WTC11 (cell line): ENCODE results near the gene DYNC1I1.

Source experiments
- ETV6 ChIP-seq: sonication (generic); formaldehyde crosslinking; IDR thresholded peaks from 2 replicates; pipeline ENCODE4 v1.8.1; 2022; ENCODE audit warnings: mild to moderate bottlenecking, missing genetic modification reagents
- JAZF1 ChIP-seq: fragments of 250-450 bp; sonication (Bioruptor Pico); IDR thresholded peaks from 2 replicates; pipeline ENCODE4 v1.9.0; 2021; ENCODE audit warnings: moderate library complexity, mild to moderate bottlenecking, inconsistent platforms
- JUN ChIP-seq: sonication (generic); formaldehyde crosslinking; IDR thresholded peaks from 2 replicates; pipeline ENCODE4 v1.8.0; 2023; ENCODE audit warnings: mild to moderate bottlenecking, missing genetic modification reagents
- KAT7 ChIP-seq: sonication (generic); formaldehyde crosslinking; IDR thresholded peaks from 2 replicates; pipeline ENCODE4 v1.8.1; 2023; ENCODE audit warnings: missing genetic modification reagents, mild to moderate bottlenecking, borderline replicate concordance
- NR1H2 ChIP-seq: sonication (generic); formaldehyde crosslinking; IDR thresholded peaks from 2 replicates; pipeline ENCODE4 v1.9.0; 2021; ENCODE audit warnings: mild to moderate bottlenecking, moderate library complexity, missing genetic modification reagents
- SMAD3 ChIP-seq: sonication (generic); formaldehyde crosslinking; IDR thresholded peaks from 2 replicates; pipeline ENCODE4 v1.8.0; 2022; ENCODE audit warnings: missing genetic modification reagents, mild to moderate bottlenecking, borderline replicate concordance
- SP1 ChIP-seq: sonication (generic); formaldehyde crosslinking; conservative IDR thresholded peaks from 2 replicates; pipeline ENCODE4 v1.8.1; 2022; ENCODE audit warnings: missing genetic modification reagents
- ZNF232 ChIP-seq: sonication (generic); formaldehyde crosslinking; IDR thresholded peaks from 2 replicates; pipeline ENCODE4 v1.8.0; 2022; ENCODE audit warnings: mild to moderate bottlenecking, missing genetic modification reagents
- ZNF263 ChIP-seq: sonication (generic); formaldehyde crosslinking; IDR thresholded peaks from 2 replicates; pipeline ENCODE4 v1.8.1; 2022; ENCODE audit warnings: low read depth, mild to moderate bottlenecking, moderate library complexity, missing genetic modification reagents
- TF ChIP-seq, protein P1 (sequence below): sonication (generic); formaldehyde crosslinking; IDR thresholded peaks from 2 replicates; pipeline ENCODE4 v1.8.0; 2023; ENCODE audit warnings: missing genetic modification reagents, mild to moderate bottlenecking, borderline replicate concordance
- TF ChIP-seq, protein P2 (sequence below): fragments of 200-600 bp; IDR thresholded peaks from 2 replicates; pipeline ENCODE4 v1.8.0; 2022; ENCODE audit warnings: antibody characterized with exemption
- TF ChIP-seq, protein P3 (sequence below): sonication (generic); formaldehyde crosslinking; IDR thresholded peaks from 2 replicates; pipeline ENCODE4 v1.8.1; 2023; ENCODE audit warnings: mild to moderate bottlenecking, missing genetic modification reagents, moderate library complexity

DNA sequence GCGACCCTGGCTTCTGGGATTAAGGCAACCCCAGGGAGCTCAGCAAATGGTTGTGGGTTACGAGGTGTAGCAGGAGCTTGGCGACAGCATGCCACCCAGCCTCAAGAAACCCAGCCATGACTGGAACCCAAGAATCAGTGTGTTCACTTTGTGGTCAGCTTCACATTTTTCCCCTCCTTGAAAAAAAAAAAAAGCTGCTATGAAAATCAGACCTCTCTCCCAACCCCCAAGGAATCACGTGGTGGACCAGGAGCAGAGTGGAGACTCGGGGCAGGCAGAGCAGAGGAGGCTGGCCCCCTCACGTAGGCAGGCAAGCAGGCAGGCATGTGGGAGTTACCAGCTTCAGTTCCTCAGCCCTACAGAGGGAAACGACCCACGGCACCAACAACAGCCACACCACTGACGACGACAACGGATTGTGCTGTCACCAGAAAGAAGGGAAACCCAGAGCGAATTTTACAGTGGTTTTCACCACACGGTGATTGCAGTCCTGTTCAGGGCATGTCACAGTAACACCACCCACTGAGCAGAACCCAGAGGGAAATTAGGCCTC, 346.2 kb downstream of the DYNC1I1 start:
- TF ChIP-seq, protein P1, sequence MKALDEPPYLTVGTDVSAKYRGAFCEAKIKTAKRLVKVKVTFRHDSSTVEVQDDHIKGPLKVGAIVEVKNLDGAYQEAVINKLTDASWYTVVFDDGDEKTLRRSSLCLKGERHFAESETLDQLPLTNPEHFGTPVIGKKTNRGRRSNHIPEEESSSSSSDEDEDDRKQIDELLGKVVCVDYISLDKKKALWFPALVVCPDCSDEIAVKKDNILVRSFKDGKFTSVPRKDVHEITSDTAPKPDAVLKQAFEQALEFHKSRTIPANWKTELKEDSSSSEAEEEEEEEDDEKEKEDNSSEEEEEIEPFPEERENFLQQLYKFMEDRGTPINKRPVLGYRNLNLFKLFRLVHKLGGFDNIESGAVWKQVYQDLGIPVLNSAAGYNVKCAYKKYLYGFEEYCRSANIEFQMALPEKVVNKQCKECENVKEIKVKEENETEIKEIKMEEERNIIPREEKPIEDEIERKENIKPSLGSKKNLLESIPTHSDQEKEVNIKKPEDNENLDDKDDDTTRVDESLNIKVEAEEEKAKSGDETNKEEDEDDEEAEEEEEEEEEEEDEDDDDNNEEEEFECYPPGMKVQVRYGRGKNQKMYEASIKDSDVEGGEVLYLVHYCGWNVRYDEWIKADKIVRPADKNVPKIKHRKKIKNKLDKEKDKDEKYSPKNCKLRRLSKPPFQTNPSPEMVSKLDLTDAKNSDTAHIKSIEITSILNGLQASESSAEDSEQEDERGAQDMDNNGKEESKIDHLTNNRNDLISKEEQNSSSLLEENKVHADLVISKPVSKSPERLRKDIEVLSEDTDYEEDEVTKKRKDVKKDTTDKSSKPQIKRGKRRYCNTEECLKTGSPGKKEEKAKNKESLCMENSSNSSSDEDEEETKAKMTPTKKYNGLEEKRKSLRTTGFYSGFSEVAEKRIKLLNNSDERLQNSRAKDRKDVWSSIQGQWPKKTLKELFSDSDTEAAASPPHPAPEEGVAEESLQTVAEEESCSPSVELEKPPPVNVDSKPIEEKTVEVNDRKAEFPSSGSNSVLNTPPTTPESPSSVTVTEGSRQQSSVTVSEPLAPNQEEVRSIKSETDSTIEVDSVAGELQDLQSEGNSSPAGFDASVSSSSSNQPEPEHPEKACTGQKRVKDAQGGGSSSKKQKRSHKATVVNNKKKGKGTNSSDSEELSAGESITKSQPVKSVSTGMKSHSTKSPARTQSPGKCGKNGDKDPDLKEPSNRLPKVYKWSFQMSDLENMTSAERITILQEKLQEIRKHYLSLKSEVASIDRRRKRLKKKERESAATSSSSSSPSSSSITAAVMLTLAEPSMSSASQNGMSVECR (CRISPR knock-in tag) = no peak
- TF ChIP-seq, protein P2, sequence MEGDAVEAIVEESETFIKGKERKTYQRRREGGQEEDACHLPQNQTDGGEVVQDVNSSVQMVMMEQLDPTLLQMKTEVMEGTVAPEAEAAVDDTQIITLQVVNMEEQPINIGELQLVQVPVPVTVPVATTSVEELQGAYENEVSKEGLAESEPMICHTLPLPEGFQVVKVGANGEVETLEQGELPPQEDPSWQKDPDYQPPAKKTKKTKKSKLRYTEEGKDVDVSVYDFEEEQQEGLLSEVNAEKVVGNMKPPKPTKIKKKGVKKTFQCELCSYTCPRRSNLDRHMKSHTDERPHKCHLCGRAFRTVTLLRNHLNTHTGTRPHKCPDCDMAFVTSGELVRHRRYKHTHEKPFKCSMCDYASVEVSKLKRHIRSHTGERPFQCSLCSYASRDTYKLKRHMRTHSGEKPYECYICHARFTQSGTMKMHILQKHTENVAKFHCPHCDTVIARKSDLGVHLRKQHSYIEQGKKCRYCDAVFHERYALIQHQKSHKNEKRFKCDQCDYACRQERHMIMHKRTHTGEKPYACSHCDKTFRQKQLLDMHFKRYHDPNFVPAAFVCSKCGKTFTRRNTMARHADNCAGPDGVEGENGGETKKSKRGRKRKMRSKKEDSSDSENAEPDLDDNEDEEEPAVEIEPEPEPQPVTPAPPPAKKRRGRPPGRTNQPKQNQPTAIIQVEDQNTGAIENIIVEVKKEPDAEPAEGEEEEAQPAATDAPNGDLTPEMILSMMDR = no peak
- no peak for TF ChIP-seq JUN (CRISPR knock-in tag)
- TF ChIP-seq, protein P3, sequence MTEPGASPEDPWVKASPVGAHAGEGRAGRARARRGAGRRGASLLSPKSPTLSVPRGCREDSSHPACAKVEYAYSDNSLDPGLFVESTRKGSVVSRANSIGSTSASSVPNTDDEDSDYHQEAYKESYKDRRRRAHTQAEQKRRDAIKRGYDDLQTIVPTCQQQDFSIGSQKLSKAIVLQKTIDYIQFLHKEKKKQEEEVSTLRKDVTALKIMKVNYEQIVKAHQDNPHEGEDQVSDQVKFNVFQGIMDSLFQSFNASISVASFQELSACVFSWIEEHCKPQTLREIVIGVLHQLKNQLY = no peak
- TF ChIP-seq SP1 (CRISPR knock-in tag) = no peak
- TF ChIP-seq JAZF1 = no peak
- TF ChIP-seq KAT7 (CRISPR knock-in tag) = no peak
- no peak for TF ChIP-seq SMAD3 (CRISPR knock-in tag)
- no peak for TF ChIP-seq ZNF263 (CRISPR knock-in tag)
- no peak for TF ChIP-seq NR1H2 (CRISPR knock-in tag)
- no peak for TF ChIP-seq ETV6 (CRISPR knock-in tag)
- TF ChIP-seq ZNF232 (CRISPR knock-in tag) = no peak
